ENCODE results near the gene PRRT1B. TPM values are rescaled to one million over a fixed set of nuclear protein-coding genes. Genes with fewer than 3 reads are reported as not detected.

The PRRT1B gene
- total and polyA plus RNA-seq, 9 of the 15 experiments (the other 6 are each of a cell fraction or from before 2014, with no cell fraction given) = not detected

DNA sequence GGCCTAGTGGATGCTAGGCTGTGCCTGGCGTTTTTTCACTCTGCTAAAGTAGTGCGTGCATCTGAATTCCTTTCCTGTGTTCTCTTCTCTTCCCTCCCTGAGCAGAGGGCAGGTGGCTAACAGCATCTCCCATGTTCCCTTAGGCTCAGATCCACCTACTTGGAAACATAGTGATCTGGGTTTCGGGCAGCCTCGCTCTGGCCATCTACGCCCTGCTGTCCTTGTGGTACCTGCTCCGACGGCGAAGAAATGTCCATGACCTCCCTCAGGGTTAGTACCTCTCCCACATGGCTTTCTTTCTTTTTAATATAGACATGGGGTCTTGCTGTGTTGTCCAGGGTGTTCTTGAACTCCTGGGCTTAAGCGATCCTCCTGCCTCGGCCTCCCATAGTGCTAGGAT lies 24.1 kb upstream of the PRRT1B start (continued):
- TF ChIP-seq, protein P1, sequence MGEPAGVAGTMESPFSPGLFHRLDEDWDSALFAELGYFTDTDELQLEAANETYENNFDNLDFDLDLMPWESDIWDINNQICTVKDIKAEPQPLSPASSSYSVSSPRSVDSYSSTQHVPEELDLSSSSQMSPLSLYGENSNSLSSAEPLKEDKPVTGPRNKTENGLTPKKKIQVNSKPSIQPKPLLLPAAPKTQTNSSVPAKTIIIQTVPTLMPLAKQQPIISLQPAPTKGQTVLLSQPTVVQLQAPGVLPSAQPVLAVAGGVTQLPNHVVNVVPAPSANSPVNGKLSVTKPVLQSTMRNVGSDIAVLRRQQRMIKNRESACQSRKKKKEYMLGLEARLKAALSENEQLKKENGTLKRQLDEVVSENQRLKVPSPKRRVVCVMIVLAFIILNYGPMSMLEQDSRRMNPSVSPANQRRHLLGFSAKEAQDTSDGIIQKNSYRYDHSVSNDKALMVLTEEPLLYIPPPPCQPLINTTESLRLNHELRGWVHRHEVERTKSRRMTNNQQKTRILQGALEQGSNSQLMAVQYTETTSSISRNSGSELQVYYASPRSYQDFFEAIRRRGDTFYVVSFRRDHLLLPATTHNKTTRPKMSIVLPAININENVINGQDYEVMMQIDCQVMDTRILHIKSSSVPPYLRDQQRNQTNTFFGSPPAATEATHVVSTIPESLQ (CRISPR knock-in tag; IDR thresholded peaks at IDR 0.05) = no peak
- TF ChIP-seq, protein P2, sequence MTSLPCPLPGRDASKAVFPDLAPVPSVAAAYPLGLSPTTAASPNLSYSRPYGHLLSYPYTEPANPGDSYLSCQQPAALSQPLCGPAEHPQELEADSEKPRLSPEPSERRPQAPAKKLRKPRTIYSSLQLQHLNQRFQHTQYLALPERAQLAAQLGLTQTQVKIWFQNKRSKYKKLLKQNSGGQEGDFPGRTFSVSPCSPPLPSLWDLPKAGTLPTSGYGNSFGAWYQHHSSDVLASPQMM (CRISPR knock-in tag; IDR thresholded peaks at IDR 0.05) = no peak
- TF ChIP-seq, protein P3, sequence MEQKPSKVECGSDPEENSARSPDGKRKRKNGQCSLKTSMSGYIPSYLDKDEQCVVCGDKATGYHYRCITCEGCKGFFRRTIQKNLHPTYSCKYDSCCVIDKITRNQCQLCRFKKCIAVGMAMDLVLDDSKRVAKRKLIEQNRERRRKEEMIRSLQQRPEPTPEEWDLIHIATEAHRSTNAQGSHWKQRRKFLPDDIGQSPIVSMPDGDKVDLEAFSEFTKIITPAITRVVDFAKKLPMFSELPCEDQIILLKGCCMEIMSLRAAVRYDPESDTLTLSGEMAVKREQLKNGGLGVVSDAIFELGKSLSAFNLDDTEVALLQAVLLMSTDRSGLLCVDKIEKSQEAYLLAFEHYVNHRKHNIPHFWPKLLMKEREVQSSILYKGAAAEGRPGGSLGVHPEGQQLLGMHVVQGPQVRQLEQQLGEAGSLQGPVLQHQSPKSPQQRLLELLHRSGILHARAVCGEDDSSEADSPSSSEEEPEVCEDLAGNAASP (IDR thresholded peaks at IDR 0.05) = no peak
- no peak for TF ChIP-seq ZNF12 (CRISPR knock-in tag; IDR thresholded peaks at IDR 0.05)

DNA sequence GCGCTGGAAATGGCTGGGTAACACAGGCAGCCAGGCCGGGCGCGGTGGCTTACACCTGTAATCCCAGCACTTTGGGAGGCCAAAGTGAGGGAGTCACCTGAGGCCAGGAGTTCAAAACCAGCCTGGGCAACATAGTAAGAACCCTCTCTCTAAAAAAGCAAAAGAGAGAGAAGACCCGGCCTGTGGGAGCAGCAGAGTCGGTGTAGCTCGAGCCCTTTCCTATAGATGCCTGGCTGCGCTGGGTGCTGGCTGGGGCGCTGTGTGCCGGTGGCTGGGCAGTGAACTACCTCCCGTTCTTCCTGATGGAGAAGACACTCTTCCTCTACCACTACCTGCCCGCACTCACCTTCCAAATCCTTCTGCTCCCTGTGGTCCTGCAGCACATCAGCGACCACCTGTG lies 23.5 kb upstream of the PRRT1B start:
- H3K9me3 ChIP-seq (replicated peaks; ENCODE audit: control insufficient read depth, insufficient read depth, low read depth, low read length) = no peaks in the 10 kb centered on the region
- no peak overlapping the region for H3K4me2 ChIP-seq (ENCODE audit: insufficient read depth, low read length)
- H2AFZ ChIP-seq (ENCODE audit: low read depth, low read length) = no peak overlapping the region
- H3K27ac ChIP-seq (ENCODE audit: extremely low read depth, low read depth, low read length) = no peak overlapping the region
- peaks cover 0 to 20% of the 10 kb centered on the region in 2 experiments; a peak in 1 of 5 replicates for H3K4me1 ChIP-seq (replicated peaks in 1 of 2; ENCODE audit: control insufficient read depth in 2 of 2, insufficient read depth in 2 of 2, low read length in 2 of 2)
- H3K27me3 ChIP-seq (ENCODE audit: control insufficient read depth in 2 of 2, insufficient read depth in 2 of 2, low read length in 2 of 2) = no peaks in the 10 kb centered on the region
- BruUV-seq (replicated peaks) = no TSS peak
- 89% methylated on average over 10 of the region's 13 CpGs for WGBS (ENCODE audit: insufficient coverage, low coverage, missing lambda C conversion rate)
- no peaks in the 10 kb centered on the region; the same call in 1 of the 2 replicates for H4K20me1 ChIP-seq (replicated peaks; ENCODE audit: control insufficient read depth, insufficient read depth, low read length)
- H3K9ac ChIP-seq (ENCODE audit: insufficient read depth in 1 of 2, low read depth in 2 of 2, low read length in 2 of 2) = no peak overlapping the region
- intact Hi-C loops (cut with micrococcal nuclease) (no loop called here), in situ Hi-C loops (cut with MboI) (no loop called here)
- H3K36me3 ChIP-seq (ENCODE audit: control insufficient read depth, insufficient read depth, low read length) = peaks cover 92% of the 10 kb centered on the region; the same call in 2 of the 3 replicates
- H3K79me2 ChIP-seq (ENCODE audit: control insufficient read depth, insufficient read depth, low read length) = no peaks in the 10 kb centered on the region
- no peak for DNase-seq (ENCODE audit: extremely low read depth in 1 of 4, low spot score in 3 of 4)
- TF ChIP-seq NFATC3 (IDR thresholded peaks at IDR 0.05) = no peak
- no peak for TF ChIP-seq ZNF239 (CRISPR knock-in tag; IDR thresholded peaks at IDR 0.05)
- CTCF ChIA-PET (ENCODE audit: low intra/inter-chr PET ratio) = no interaction called here
- POLR2A ChIA-PET = interaction anchor here (0.5 to 0.6 kb wide), 2 partner anchors 12 to 415 kb away, joined by 3 to 4 read pairs; no protein-coding TSS in a partner anchor
- no peak for ATAC-seq
- FAIRE-seq = no peak
- H3K9me1 ChIP-seq (ENCODE audit: control insufficient read depth, insufficient read depth, low read length) = no peaks in the 10 kb centered on the region
- no peak overlapping the region for H3K4me3 ChIP-seq
